ENCODE data around the gene APBB2. TPM values are rescaled to one million over a fixed set of nuclear protein-coding genes. Genes with fewer than 3 reads are reported as not detected.

Gene APBB2
- total and polyA plus RNA-seq, 2 experiments from 2014 or later = 35.8 to 74.8 TPM

DNA sequence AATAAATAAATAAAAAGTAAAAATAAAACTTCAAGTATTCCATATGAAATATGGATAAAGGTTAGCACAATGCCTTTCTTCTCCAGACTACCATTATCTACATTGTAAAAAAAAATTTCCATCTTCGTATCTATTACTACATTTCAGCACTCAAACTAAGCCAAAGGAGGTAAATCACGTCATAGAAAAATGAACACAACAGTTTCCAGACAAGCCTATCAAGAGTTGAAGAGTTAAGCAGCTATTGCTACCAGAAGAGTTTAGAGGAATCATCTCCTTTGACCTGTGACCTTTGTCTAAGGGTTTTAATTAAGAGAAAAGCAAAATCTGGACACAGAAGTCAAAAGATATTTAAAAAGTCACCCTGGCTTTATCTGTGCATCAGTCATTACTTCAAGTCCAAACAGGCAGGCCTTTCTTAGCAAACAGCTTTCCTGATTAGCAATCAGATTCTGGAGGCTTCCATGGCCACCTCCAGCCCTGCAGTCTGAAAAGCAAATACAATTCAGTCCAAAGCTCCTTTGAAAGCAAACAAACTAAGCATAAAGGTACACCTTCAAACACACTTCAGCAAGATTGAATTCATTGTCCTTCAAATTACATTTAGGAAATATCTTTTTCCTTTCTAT, 82.2 kb downstream of the APBB2 start (continued):
- TF ChIP-seq, protein P1, sequence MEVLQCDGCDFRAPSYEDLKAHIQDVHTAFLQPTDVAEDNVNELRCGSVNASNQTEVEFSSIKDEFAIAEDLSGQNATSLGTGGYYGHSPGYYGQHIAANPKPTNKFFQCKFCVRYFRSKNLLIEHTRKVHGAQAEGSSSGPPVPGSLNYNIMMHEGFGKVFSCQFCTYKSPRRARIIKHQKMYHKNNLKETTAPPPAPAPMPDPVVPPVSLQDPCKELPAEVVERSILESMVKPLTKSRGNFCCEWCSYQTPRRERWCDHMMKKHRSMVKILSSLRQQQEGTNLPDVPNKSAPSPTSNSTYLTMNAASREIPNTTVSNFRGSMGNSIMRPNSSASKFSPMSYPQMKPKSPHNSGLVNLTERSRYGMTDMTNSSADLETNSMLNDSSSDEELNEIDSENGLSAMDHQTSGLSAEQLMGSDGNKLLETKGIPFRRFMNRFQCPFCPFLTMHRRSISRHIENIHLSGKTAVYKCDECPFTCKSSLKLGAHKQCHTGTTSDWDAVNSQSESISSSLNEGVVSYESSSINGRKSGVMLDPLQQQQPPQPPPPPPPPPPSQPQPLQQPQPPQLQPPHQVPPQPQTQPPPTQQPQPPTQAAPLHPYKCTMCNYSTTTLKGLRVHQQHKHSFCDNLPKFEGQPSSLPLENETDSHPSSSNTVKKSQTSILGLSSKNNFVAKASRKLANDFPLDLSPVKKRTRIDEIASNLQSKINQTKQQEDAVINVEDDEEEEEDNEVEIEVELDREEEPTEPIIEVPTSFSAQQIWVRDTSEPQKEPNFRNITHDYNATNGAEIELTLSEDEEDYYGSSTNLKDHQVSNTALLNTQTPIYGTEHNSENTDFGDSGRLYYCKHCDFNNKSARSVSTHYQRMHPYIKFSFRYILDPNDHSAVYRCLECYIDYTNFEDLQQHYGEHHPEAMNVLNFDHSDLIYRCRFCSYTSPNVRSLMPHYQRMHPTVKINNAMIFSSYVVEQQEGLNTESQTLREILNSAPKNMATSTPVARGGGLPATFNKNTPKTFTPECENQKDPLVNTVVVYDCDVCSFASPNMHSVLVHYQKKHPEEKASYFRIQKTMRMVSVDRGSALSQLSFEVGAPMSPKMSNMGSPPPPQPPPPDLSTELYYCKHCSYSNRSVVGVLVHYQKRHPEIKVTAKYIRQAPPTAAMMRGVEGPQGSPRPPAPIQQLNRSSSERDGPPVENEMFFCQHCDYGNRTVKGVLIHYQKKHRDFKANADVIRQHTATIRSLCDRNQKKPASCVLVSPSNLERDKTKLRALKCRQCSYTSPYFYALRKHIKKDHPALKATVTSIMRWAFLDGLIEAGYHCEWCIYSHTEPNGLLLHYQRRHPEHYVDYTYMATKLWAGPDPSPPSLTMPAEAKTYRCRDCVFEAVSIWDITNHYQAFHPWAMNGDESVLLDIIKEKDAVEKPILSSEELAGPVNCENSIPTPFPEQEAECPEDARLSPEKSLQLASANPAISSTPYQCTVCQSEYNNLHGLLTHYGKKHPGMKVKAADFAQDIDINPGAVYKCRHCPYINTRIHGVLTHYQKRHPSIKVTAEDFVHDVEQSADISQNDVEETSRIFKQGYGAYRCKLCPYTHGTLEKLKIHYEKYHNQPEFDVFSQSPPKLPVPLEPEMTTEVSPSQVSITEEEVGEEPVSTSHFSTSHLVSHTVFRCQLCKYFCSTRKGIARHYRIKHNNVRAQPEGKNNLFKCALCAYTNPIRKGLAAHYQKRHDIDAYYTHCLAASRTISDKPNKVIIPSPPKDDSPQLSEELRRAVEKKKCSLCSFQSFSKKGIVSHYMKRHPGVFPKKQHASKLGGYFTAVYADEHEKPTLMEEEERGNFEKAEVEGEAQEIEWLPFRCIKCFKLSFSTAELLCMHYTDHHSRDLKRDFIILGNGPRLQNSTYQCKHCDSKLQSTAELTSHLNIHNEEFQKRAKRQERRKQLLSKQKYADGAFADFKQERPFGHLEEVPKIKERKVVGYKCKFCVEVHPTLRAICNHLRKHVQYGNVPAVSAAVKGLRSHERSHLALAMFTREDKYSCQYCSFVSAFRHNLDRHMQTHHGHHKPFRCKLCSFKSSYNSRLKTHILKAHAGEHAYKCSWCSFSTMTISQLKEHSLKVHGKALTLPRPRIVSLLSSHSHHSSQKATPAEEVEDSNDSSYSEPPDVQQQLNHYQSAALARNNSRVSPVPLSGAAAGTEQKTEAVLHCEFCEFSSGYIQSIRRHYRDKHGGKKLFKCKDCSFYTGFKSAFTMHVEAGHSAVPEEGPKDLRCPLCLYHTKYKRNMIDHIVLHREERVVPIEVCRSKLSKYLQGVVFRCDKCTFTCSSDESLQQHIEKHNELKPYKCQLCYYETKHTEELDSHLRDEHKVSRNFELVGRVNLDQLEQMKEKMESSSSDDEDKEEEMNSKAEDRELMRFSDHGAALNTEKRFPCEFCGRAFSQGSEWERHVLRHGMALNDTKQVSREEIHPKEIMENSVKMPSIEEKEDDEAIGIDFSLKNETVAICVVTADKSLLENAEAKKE (CRISPR knock-in tag; IDR thresholded peaks at IDR 0.05) = no peak
- TF ChIP-seq POLR2AphosphoS5 (IDR thresholded peaks at IDR 0.05; ENCODE audit: low read depth) = no peak

DNA sequence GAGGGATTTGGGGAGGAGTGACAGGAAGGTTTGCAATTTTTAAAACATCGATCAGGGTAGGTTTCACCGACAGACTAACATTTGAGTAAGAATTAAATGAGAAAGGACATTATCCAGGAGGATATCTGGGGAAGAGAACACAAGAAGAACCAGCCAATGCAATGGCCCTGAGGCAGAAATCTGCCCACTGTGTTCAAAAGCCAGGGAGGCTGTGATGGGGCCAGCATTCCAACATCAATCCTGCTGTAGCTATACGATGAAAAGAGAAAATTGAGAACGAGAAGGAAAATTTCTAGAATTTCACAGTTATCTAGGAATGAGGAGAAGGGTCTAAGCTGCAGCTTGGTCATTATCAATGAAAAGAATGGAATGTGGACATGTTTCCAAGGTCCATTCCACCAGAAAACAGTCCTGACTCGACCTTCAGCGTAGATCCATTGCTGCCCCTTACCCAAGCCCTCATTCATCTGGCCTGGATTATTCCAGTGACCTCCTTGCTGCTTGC, 84.4 kb downstream of the APBB2 start:
- Mint-ChIP-seq H3K9me3 (no peaks in the 10 kb centered on the region), H3K27ac (no peak overlapping the region), H3K4me1 (peaks cover 40% of the 10 kb centered on the region), H3K36me3 (ENCODE audit: low read depth) (no peaks in the 10 kb centered on the region), H3K27me3 (ENCODE audit: insufficient read depth, low read depth, poor library complexity) (no peaks in the 10 kb centered on the region), H3K4me3 (no peak overlapping the region)
- Histone ChIP-seq H2AFZ (no peak overlapping the region), H3F3A (replicated peaks; ENCODE audit: low read depth) (no peaks in the 10 kb centered on the region), H3K4me1 (ENCODE audit: insufficient read depth) (peaks cover 31% of the 10 kb centered on the region), H3K36me3 (ENCODE audit: insufficient read depth) (no peaks in the 10 kb centered on the region), H3K27ac (ENCODE audit: low read depth) (no peak overlapping the region), H3K9me2 (ENCODE audit: insufficient read depth) (no peaks in the 10 kb centered on the region), H4K20me1 (replicated peaks; ENCODE audit: insufficient read depth) (no peaks in the 10 kb centered on the region), H3K79me2 (replicated peaks; ENCODE audit: insufficient read depth) (peaks cover 38% of the 10 kb centered on the region), H3K27me3 (ENCODE audit: insufficient read depth) (no peaks in the 10 kb centered on the region), H3K4me2 (no peak overlapping the region), H3K4me3 (no peak overlapping the region)
- DNase-seq (ENCODE audit: low spot score) = no peak
- ATAC-seq = no peak
- TF ChIP-seq, protein P2, sequence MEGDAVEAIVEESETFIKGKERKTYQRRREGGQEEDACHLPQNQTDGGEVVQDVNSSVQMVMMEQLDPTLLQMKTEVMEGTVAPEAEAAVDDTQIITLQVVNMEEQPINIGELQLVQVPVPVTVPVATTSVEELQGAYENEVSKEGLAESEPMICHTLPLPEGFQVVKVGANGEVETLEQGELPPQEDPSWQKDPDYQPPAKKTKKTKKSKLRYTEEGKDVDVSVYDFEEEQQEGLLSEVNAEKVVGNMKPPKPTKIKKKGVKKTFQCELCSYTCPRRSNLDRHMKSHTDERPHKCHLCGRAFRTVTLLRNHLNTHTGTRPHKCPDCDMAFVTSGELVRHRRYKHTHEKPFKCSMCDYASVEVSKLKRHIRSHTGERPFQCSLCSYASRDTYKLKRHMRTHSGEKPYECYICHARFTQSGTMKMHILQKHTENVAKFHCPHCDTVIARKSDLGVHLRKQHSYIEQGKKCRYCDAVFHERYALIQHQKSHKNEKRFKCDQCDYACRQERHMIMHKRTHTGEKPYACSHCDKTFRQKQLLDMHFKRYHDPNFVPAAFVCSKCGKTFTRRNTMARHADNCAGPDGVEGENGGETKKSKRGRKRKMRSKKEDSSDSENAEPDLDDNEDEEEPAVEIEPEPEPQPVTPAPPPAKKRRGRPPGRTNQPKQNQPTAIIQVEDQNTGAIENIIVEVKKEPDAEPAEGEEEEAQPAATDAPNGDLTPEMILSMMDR (conservative IDR thresholded peaks at IDR 0.05; ENCODE audit: low read depth in 2 of 2) = no peak
- TF ChIP-seq, protein P3, sequence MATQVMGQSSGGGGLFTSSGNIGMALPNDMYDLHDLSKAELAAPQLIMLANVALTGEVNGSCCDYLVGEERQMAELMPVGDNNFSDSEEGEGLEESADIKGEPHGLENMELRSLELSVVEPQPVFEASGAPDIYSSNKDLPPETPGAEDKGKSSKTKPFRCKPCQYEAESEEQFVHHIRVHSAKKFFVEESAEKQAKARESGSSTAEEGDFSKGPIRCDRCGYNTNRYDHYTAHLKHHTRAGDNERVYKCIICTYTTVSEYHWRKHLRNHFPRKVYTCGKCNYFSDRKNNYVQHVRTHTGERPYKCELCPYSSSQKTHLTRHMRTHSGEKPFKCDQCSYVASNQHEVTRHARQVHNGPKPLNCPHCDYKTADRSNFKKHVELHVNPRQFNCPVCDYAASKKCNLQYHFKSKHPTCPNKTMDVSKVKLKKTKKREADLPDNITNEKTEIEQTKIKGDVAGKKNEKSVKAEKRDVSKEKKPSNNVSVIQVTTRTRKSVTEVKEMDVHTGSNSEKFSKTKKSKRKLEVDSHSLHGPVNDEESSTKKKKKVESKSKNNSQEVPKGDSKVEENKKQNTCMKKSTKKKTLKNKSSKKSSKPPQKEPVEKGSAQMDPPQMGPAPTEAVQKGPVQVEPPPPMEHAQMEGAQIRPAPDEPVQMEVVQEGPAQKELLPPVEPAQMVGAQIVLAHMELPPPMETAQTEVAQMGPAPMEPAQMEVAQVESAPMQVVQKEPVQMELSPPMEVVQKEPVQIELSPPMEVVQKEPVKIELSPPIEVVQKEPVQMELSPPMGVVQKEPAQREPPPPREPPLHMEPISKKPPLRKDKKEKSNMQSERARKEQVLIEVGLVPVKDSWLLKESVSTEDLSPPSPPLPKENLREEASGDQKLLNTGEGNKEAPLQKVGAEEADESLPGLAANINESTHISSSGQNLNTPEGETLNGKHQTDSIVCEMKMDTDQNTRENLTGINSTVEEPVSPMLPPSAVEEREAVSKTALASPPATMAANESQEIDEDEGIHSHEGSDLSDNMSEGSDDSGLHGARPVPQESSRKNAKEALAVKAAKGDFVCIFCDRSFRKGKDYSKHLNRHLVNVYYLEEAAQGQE (IDR thresholded peaks at IDR 0.05; ENCODE audit: unreplicated experiment) = no peak
